ENCODE measurements around the gene GCFC2.
"Not testable (repeated sequence)": the region's sequence is repeated elsewhere in the genome, so short reads cannot be mapped to it uniquely, and the experiment has no call there.

Gene GCFC2

GRCh38 chr2:75679556-75679955 lies 31.2 kb downstream of the GCFC2 start:
- no peak for DNase-seq (ENCODE audit: low read depth)

- DNase-seq (ENCODE audit: low read depth): no peak
These were observed 34.3 kb downstream of the GCFC2 start for GRCh38 chr2:75676464-75676863.

- no peak for DNase-seq (ENCODE audit: low read depth)
These were observed 34.8 kb downstream of the GCFC2 start for GRCh38 chr2:75675908-75676307.

- not testable (repeated sequence) for DNase-seq (ENCODE audit: low read depth)
These were observed 35.3 kb downstream of the GCFC2 start for GRCh38 chr2:75675423-75675822.

- no peak for DNase-seq (ENCODE audit: low read depth)
These were observed 42.8 kb downstream of the GCFC2 start for GRCh38 chr2:75667884-75668283.

- DNase-seq (ENCODE audit: low read depth): no peak
These were observed 43.8 kb downstream of the GCFC2 start for GRCh38 chr2:75666911-75667310.

GRCh38 chr2:75657798-75658197 lies 52.9 kb downstream of the GCFC2 start:
- no peak for DNase-seq (ENCODE audit: low read depth)

GRCh38 chr2:75656563-75656962 lies 54.2 kb downstream of the GCFC2 start:
- no peak for DNase-seq (ENCODE audit: low read depth)

GRCh38 chr2:75655861-75656260 lies 54.9 kb downstream of the GCFC2 start:
- DNase-seq (ENCODE audit: low read depth): no peak

GRCh38 chr2:75654012-75654411 lies 56.7 kb downstream of the GCFC2 start:
- no peak for DNase-seq (ENCODE audit: low read depth)

- DNase-seq (ENCODE audit: low read depth): peak; percentile 30
These were observed 62.9 kb downstream of the GCFC2 start for GRCh38 chr2:75647771-75648170.

- DNase-seq (ENCODE audit: low read depth): peak; percentile 94
These were observed 63.9 kb downstream of the GCFC2 start, which contains the start of gene MRPL19 for GRCh38 chr2:75646583-75647425. Gene MRPL19, plus strand, starts transcription at chr2:75646783. Its CDS starts 25 bp downstream, at chr2:75646808.

- no peak for DNase-seq (ENCODE audit: low read depth)
These were observed 64.6 kb downstream of the GCFC2 start for GRCh38 chr2:75646090-75646582.

GRCh38 chr2:75645643-75646042 lies 65.1 kb downstream of the GCFC2 start:
- no peak for DNase-seq (ENCODE audit: low read depth)

- DNase-seq (ENCODE audit: low read depth): no peak
These were observed 66.7 kb downstream of the GCFC2 start for GRCh38 chr2:75643980-75644379.

GRCh38 chr2:75641587-75641986 lies 69.1 kb downstream of the GCFC2 start:
- DNase-seq (ENCODE audit: low read depth): no peak

- peak; percentile 84 for DNase-seq (ENCODE audit: low read depth)
These were observed 70.0 kb downstream of the GCFC2 start for GRCh38 chr2:75640621-75641121.

- DNase-seq (ENCODE audit: low read depth): no peak
These were observed 73.1 kb downstream of the GCFC2 start for GRCh38 chr2:75637568-75637967.

GRCh38 chr2:75634945-75635344 lies 75.8 kb downstream of the GCFC2 start:
- no peak for DNase-seq (ENCODE audit: low read depth)

GRCh38 chr2:75633620-75634019 lies 77.1 kb downstream of the GCFC2 start:
- no peak for DNase-seq (ENCODE audit: low read depth)

GRCh38 chr2:75632813-75633212 lies 77.9 kb downstream of the GCFC2 start:
- DNase-seq (ENCODE audit: low read depth): no peak

GRCh38 chr2:75632091-75632701 lies 78.5 kb downstream of the GCFC2 start:
- no peak for DNase-seq (ENCODE audit: low read depth)

- peak; percentile 84 for DNase-seq (ENCODE audit: low read depth)
These were observed 82.7 kb downstream of the GCFC2 start for GRCh38 chr2:75627902-75628504.

Data from ELR (cell line).